ENCODE results near the gene AOPEP.
"Not testable (repeated sequence)": the region's sequence is repeated elsewhere in the genome, so short reads cannot be mapped to it uniquely, and the experiment has no call there.

AOPEP gene

DNA sequence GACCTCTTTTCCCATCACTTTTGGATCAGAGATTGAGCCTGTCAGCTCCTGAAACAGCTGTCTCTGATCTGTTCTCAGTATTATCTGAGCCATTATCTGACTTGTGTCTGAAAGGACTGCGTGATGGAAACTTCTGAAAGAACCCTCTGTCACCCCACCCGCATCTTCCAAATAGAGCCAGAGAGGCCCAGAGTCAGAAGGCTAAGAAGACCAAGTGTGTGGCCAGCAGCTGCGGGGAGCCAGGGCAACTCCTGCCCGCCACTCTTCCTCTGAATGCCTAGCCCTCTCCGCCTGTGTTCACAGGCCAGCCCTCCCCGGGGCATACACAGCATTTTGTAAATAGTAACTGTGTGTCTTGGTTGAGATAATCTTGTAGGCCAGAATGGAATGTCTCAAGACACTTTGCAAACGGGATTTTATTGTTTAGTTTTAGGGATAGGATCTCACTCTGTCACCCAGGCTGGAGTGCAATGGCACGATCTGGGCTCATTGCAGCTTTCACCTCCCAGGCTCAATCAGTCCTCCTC is 92.7 kb downstream of the AOPEP start:
- DNase-seq, result peak; percentile 44

DNA sequence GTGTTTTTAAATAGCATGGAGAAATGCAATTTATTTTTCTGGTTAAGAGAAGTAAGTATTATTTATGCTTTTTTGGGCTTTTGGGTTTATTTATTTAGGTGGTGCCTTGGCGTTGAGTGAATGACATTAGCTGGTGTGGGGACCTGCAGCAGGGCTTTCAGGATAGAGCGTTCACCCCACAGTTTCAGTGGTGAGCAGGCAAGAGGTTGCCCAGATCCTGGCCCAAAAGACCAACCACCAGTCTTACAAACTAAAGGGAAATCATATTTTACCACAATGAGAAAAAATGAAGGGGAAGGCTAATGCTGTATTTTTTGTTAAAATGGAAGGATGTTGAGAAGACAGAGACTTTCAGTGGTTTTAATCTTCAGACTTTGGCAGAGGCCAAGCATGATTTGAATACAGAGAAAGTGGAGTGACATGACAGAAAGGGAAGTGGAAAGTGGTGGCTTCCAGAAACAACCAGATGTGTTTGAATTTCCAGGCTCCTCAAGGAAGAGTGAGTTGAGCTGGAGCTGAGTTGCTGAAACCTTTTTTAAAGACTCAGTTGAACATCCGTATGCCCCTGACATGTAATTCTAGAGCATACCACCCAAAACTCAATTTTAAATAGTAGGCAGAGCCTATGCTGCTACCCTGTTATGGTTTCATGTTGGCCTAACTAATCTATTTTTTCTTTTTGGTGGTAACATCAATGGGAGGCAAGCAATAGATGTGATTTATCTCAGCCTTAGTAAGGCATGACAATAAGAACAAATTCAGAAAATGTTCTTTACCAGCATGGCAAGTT is 94.8 kb downstream of the AOPEP start:
- no peak for DNase-seq

DNA sequence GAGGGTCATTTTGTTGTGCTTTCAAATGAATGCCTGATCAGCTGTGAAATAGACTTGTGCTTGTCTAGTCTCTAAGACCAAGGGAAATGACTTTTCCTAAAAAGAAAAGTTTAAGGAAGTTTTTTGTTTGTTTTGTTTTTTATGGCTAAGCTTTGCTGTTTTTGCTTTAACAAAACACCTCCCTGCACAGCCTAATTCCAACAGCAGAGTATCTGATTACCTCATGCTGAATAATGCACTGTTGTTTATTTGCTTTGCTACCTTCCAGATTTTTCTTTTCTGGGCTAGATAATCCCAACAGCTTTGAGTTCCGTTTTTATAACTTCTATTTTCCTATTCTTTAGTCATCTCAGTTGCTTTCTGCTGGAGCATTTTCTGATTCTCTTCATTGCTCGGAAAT is 95.8 kb downstream of the AOPEP start:
- no peak for DNase-seq

DNA sequence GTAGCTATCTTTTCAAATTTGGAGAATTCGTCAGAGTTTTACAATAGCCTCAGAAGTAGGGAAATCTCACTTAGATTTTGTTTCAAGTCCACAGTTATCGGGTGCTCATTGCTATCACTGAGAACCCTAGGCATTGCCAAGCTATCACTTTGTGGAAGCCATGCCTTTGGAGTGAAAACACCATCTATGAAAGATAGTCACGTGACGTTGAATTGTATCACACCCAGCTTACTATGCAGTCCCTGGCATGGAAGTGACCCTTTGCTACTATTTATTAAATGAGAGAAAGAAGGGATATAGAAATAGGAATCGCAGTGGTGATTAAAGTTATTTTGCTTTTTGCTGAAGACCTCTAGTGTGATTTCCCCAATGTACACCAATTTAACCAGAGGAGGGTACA is 97.2 kb downstream of the AOPEP start:
- no peak for DNase-seq

DNA sequence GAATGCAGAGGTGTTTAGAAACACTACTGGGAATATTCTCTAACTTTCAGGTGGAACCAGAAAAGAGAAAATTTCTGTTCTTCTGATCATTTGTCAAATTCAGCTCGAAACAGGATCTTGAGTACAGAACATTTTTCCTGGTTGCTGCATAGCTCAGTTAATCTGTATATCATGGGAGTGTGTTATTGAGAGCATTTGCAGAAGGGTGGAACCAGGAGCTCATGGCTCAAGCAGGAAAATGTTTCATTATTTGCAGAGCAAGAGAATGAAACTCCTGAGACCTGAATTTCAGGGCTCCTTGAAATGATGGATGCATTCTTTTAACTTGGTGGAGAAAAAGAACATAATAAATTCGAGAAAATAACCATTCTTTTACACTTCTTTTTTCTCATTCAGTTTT is 97.9 kb downstream of the AOPEP start:
- no peak for DNase-seq

DNA sequence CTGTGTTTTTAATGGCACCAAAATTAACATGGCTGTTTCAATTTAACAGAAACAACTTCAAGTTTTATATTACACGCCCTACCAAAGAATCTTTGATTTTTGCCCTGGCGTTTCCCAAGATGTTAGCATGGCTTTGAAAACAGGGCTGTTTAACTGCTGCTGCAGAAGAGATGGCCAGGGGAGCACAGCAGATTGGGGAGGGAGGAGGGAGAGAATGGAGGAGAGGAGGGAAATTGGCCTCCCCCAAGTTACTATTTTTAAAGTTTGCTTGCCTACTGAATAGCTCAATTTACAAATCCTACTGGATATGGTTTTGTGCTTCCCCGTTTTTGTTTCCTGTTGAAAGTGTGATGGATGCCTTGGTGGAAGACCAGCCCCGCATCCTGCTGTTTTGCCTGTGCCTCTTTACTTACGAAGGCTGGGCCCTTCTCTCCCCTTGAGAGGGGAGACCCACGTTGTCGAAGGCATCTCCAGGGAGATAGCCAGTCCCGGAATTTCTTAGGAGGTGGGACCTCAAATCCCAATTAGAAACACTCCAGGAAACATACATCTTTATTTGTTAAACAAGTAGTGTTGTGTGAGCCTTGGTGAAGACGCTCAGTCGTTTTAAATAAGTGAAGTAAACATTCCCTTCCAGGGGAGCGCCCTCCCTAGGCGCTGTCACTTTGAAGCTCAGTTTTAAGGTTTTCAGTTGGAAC is 98.6 kb downstream of the AOPEP start:
- peak; percentile 33 for DNase-seq

DNA sequence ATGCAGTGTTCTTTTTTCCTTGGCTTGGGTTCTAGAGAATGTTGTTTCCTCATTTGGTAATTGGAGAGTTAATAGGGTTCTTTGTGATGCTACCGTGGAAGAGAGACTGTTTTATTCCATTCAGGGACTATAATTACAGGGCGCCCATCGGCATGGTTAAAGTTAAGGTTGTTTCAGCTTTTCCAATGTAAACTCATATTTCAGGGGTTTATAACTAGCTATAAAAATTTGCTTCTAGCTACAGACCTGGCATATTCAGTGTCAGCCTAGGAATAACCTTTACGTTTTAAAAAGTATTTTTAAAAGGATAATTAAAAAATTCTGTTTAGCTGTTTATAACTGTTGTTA is 99.1 kb downstream of the AOPEP start:
- no peak for DNase-seq

DNA sequence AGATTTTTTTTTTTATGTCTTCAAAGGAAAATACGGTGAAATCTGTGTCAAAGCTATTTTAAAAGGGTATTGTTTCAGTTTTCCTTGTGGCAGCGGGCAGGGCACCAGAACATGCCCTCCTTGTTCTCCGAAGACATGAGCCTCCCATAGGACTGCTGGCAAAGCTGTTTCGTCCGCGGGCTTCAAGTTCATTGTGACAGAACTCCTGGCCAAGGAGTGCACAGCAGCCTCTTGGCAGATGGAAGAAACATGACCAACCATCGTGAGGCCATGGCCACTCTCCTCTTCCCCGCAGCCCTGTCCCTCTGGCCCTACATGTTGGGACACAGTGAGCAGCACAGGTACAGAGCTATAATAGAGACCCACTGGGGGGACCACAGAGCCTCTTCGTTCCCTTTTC is 99.5 kb downstream of the AOPEP start:
- DNase-seq, result no peak

DNA sequence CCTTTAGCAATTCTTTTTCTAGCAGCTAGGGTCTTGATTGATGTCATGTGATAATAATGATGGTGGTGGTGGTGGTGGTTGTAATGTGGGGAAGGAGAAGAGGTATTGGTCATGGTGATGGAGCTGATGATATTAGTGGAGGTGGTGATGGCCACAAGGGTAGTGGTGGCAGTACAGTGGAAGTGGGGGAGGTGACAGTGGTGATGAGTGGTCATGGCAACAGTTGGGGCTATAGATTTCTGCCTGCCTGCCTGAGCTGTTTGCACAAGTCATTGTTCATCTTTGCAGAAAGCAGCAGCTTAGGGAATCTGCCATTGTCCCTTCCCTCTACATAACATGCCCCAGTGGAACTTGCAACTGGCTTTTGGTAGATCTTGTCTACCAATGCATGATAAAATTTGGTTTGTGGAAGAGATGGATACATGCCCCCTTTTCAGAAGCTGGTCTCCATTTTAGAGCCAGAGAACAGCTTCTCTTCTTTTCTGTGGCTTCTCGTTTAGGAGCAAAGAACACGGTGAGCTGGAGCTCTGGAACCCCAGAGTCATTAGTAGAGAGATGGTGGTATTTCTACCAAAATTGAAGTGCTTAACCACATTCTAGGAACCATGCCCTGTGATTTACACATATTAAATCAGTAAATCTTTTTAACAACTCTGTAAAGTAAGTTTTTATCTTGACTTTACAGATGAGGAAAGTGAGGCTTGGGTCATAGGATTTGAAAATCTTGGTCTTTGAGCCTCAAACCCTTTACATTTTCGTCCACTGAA is 100.3 kb downstream of the AOPEP start:
- DNase-seq, result no peak

DNA sequence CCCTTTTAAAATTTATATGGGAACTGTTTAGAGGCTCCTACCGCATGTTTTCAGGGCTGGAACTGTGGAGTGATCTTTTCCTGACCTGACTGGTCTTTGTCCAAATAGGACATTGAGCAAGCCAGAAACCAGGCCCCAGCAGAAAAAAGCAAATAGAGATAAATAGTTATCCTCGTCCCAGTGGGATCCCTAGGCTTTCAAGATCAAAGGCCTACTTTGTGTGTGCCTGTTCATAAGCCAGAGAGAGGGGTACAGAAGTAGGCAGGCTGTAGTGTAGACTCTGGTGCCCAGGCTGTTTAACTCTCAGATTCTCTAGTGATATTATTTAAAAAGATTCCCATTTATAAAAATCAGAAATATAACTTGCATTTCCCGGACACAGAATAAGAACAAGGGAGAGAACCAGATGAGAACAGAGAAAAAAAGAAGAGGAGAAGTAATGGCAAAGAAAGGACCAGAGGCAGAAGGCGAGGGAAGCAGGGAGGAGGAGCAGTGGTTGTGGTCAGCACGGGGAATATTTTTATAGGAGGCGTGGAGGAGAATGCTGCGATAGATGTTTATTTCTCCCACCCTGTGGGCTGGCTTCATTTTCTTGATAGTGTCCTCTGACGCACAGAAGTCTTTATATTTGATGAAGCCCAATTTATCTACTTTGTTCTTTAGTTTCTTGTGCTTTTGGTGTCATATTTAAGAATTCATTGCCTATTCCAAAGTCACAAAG is 101.2 kb downstream of the AOPEP start:
- DNase-seq, result no peak

DNA sequence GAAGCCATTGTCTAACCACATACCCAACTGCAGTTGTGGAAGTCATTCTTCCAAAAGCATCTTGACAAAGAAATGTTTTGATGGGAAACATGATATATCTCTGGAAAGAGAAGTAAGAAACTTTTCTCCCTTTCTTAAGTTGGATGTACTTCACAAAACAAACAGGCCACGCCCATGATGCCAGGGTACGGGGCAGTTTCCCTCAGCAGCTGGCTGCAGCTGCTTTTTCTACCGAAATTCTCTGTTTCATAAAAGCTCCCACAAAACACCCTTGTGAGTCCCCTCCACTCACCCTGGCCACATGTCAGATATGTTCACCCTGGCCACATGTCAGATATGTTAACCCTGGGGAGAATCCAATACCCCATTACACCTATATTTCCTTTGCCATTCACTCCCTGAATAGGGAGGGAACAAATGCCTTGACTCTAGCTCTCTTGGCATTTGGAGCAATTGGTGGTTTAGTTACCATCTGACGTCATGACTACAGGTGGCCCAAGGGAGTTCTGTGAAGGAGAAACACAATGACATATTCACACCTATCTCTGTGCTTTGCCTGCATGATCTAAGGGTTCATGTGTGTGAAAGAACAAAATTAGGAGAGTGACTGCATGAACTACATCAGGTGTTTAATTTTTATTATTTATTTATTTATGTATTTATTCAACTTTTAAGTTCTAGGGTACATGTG is 103.0 kb downstream of the AOPEP start:
- no peak for DNase-seq

DNA sequence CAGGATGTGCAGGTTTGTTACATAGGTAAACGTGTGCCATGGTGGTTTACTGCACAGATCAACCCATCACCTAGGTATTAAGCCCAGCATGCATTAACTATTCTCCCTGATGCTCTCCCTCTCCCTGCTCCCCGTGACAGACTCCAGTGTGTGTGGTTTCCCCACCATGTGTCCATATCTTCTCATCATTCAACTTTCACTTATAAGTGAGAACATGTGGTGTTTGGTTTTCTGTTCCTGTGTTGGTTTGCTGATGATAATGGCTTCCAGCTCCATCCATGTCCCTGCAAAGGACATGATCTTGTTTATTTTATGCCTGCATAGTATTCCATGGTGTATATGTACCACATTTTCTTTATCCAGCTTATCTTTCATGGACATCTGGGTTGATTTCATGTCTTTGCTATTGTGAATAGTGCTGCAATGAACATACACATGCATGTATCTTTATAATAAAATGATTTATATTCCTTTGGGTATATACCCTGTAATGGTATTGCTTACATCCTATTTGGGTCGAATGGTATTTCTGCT is 103.6 kb downstream of the AOPEP start:
- DNase-seq, result not testable (repeated sequence)

DNA sequence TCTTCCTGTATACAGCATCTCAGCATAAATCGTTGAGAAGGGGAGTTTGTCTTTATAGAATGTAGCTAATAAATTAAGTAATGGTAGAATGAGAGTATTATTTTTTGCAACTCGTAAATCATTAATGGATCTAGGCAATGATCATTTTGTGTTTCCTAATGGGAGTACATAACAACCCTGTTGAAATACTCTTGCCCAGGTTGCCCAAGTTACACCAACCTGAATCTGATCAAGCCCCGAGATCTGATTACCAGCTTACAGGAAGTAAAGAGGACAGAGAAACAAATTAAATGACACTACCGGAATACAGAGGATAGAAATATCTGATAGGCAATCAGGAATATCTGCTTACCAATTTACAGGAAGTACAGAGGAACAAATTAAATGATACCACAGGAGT is 107.3 kb downstream of the AOPEP start:
- no peak for DNase-seq

DNA sequence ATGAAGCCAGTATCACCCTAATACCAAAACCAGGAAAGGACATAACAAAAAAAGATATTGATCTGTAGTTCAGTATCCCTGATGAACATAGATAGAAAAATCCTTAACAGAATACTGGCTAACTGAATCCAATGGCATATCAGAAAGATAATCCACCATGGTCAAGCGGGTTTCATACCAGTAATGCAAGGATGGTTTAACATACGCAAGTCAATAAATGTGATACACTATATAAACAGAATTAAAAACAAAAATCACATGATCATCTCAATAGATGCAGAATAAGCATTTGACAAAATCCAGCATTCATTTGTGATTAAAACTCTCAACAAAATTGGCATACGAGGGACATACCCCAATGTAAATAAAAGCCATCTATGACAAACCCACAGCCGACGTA is 110.9 kb downstream of the AOPEP start:
- no peak for DNase-seq

DNA sequence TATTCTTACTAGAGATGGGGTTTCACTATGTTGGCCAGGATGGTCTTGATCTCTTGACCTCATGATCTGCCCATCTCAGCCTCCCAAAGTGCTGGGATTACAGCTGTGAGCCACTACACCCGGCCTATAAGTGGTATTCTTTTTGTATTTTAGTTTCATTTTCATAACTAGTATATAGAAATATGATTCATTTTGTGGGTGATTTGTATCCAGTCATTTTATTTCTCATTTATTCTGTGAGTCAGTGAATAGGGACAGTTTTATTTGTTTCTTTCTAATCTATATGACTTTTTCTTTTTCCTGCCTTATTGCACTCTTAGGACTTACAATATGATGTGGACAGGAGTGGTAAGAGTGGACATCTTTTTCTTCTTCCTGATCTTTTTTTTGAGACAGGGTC is 112.9 kb downstream of the AOPEP start:
- no peak for DNase-seq

DNA sequence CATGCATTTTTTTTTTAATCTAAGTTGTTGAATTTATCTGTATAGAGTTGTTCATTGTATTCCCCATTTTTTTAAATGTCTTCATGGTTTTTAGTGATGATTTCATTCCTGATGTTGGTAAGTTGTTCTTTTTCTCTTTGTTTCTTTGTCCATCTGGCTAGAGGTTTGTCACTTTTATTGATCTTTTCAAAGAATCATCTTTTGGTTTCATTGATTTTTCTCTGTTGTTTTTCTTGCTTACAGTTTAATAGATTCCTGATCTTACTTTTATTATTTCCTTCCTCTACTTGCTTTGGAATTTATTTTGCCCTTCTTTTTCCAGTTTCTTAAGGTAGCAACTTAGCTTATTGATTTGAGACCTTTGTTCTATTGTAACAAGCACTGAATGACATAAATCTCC is 114.2 kb downstream of the AOPEP start:
- no peak for DNase-seq

DNA sequence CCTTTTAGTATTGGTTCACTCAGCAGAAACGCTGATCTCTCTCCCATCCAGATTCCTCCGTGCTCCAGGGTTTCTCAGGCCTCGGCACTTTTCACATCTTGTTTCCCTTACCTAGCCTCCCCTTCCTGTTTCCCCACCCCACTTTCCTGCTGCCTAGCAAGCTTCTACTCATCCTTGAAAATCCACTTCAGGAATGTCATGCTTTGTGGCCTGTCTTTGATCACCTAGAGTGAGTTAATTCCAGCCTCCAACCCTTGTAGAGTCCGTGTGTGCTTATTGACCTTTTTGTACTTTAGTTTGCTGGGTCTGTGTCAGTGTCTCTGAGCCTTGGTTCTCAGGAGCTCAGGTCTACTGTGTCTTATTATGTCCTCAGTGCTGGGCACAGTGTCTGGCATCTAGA is 116.6 kb downstream of the AOPEP start:
- no peak for DNase-seq

DNA sequence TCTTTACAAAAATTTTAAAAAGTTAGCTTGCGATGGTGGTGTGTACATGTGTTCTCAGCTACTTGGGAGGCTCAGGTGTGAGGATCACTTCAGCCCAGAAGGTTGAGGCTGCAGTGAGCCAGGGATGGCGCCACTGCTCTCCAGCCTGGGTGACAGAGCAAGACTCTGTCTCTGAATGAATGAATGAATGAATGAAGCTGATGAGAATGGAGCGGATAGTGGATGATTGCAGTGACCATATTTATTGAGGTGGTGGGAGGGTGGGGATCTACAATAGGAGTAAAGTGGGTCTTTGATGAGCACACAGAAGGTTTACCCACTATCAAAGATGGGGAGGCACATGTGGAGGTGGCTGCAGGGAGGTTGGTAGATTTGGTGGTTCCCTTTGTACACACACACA is 120.2 kb downstream of the AOPEP start:
- DNase-seq, result no peak

DNA sequence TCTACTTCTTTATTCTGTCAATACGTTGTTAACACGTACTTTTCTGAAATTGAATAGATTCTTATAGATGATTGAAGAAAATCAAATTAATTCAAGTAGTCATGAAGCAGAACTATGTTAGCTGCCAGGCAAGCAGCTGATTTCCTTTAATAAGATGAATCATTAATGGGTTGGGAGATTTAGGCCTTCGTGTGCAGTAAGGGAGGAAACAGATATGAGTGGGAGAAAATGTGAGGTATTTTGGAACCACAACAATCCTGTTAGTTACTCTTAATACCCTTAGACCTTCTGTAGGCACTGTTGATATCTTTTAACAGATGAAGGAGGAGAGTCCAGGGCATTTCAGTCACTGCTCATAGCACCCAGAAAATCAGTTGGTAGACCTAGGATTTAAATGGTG is 121.0 kb downstream of the AOPEP start:
- no peak for DNase-seq

DNA sequence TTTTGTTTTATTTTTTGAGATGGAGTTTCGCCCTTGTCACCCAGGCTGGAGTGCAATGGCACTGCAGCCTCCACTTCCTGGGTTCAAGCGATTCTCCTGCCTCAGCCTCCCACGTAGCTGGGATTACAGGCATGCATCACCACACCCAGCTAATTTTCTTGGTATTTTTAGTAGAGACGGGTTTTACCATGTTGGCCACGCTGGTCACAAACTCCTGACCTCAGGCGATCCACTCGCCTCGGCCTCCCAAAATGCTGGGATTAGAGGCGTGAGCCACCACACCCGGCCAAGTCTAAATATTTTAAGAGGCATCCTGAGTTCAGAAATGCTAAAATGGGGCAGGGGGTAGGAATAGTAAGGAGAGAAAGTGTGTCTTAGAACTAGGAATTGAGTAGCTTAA is 122.3 kb downstream of the AOPEP start:
- DNase-seq, result not testable (repeated sequence)

DNA sequence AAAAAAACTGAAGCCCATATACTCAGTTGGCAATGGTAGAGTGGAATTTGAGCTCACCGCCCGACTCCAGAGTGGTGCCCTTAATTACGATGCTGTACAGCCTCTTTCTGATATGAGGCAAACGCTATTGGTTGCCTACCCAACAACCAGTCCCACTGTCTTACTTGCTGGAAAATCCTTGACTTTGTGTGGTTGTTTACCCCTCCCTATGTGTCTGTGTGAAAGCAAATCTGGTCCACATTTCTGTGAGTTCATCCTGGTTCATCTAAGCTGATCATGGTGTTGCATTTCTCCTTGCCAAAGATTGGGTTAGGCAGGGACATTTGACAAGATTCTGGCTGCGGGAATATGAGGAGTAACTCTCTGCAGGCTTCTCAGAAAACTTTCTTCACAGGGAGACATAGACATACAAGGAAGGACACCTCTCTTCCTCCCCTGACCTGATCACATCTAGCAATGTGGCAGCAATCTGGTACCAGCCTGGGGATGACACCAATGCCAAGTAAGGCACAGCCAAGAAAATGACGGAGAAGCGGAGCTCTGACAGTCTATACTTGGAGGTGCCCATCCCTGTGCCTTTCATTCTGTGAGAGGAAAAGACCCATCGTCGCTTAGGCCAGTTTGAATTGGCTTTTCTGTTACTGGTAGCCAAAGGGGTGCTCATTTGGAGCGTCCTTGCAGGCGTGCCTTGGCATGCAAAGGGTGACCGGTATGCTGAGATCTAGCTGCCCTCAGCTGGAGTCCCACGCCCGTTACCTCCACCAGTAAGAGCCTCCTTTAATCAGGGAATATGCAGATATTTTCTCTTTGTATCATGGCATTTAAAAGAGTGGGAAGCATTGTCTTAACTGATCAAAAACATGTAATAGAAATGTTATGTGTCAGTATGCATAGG is 124.3 kb downstream of the AOPEP start:
- DNase-seq, result no peak

Measured in femur (tissue), 1 donor.